ENCODE measurements around the gene SAXO2.
"Not testable (repeated sequence)": the region's sequence is repeated elsewhere in the genome, so short reads cannot be mapped to it uniquely, and the experiment has no call there.

GRCh38 chr15:82326896-82327295 is 64.3 kb downstream of the SAXO2 start:
- not testable (repeated sequence) for TF ChIP-seq POLR2A, CTCF, EP300, POLR2AphosphoS5 (IDR thresholded peaks at IDR 0.05)

Data from sigmoid colon (tissue), 4 donors.